ENCODE results near the gene GFRA1.

GFRA1 gene, protein sequence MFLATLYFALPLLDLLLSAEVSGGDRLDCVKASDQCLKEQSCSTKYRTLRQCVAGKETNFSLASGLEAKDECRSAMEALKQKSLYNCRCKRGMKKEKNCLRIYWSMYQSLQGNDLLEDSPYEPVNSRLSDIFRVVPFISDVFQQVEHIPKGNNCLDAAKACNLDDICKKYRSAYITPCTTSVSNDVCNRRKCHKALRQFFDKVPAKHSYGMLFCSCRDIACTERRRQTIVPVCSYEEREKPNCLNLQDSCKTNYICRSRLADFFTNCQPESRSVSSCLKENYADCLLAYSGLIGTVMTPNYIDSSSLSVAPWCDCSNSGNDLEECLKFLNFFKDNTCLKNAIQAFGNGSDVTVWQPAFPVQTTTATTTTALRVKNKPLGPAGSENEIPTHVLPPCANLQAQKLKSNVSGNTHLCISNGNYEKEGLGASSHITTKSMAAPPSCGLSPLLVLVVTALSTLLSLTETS

DNA sequence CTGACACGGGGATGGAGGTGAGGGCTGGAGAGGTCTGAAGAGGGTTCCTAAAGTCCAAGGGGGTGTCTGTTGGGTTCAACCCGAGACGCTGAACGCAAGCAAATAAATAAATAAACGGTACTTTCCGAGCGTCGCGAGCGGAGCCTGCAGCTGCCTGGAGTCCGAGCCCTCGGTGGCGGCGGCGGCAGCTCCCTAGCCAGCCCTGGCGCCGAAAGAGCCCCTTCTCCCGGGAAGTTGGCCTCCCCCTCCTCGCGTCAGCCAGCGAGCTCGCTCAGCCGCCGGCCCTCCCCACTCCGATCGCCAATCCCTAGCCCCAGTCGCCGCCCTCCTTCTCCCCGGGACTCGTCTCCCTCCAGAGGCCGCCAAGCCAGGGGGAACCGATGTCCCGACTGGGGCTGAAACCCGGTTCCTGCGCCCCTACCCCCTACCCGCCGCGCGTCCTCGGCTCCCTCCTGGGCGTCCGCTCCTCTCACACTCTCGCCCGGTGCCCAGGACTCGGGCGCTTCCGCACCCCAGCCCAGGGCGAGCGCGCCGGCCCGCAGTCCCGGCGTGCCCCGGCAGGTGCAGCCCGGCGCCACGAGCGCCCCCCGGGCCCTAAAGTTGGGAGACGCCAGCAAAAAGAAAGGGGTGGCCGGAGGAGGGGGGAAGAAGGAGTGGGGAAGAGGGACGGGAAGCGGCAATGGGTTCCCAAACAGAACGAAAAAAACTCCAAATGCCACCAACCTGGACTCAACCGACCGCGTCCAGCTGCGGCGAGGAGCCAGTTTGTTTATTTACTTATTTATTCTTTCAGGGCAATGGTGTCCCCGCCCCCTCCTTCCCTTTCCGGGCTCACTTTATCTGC, at the start of gene GFRA1:
Gene GFRA1, minus strand, starts transcription at position 767 of the 844 bp plus-strand sequence. CDS start 1,177 bp downstream, outside the sequence.
- Histone ChIP-seq H3K4me3 (ENCODE audit: low read length) (peak within 1 kb of the TSS; percentile 31), H3K36me3 (ENCODE audit: control insufficient read depth, insufficient read depth, low read length) (no peaks in the 10 kb centered on the region), H3K9me3 (ENCODE audit: control insufficient read depth, low read length) (no peaks in the 10 kb centered on the region), H3K9ac (ENCODE audit: low read length) (peak within 1 kb of the TSS; percentile 43), H3K4me1 (ENCODE audit: control insufficient read depth, insufficient read depth, low read length) (peaks cover 11% of the 10 kb centered on the region), H3K27me3 (ENCODE audit: control insufficient read depth, insufficient read depth, low read length) (peaks cover 57% of the 10 kb centered on the region)

- H3K9ac ChIP-seq (ENCODE audit: low read length) = no peak overlapping the region
- no peaks in the 10 kb centered on the region for H3K4me1 ChIP-seq (ENCODE audit: control insufficient read depth, insufficient read depth, low read length)
- no peaks in the 10 kb centered on the region for H3K9me3 ChIP-seq (ENCODE audit: control insufficient read depth, low read length)
- no peaks in the 10 kb centered on the region for H3K36me3 ChIP-seq (ENCODE audit: control insufficient read depth, insufficient read depth, low read length)
- no peaks in the 10 kb centered on the region for H3K27me3 ChIP-seq (ENCODE audit: control insufficient read depth, insufficient read depth, low read length)
- no peak overlapping the region for H3K4me3 ChIP-seq (ENCODE audit: low read length)
Measured at GRCh38 chr10:116316503-116316902, 43.5 kb upstream of the GFRA1 start.

GRCh38 chr10:116312548-116312947, 39.5 kb upstream of the GFRA1 start:
- Histone ChIP-seq H3K4me1 (ENCODE audit: control insufficient read depth, insufficient read depth, low read length) (no peaks in the 10 kb centered on the region), H3K9me3 (ENCODE audit: control insufficient read depth, low read length) (no peaks in the 10 kb centered on the region), H3K27me3 (ENCODE audit: control insufficient read depth, insufficient read depth, low read length) (no peaks in the 10 kb centered on the region), H3K4me3 (ENCODE audit: low read length) (no peak overlapping the region), H3K9ac (ENCODE audit: low read length) (no peak overlapping the region), H3K36me3 (ENCODE audit: control insufficient read depth, insufficient read depth, low read length) (no peaks in the 10 kb centered on the region)

GRCh38 chr10:116311706-116312490, 38.9 kb upstream of the GFRA1 start:
- no peaks in the 10 kb centered on the region for H3K27me3 ChIP-seq (ENCODE audit: control insufficient read depth, insufficient read depth, low read length)
- no peaks in the 10 kb centered on the region for H3K36me3 ChIP-seq (ENCODE audit: control insufficient read depth, insufficient read depth, low read length)
- H3K4me3 ChIP-seq (ENCODE audit: low read length) = no peak overlapping the region
- H3K9ac ChIP-seq (ENCODE audit: low read length) = no peak overlapping the region
- H3K9me3 ChIP-seq (ENCODE audit: control insufficient read depth, low read length) = no peaks in the 10 kb centered on the region
- no peaks in the 10 kb centered on the region for H3K4me1 ChIP-seq (ENCODE audit: control insufficient read depth, insufficient read depth, low read length)

DNA sequence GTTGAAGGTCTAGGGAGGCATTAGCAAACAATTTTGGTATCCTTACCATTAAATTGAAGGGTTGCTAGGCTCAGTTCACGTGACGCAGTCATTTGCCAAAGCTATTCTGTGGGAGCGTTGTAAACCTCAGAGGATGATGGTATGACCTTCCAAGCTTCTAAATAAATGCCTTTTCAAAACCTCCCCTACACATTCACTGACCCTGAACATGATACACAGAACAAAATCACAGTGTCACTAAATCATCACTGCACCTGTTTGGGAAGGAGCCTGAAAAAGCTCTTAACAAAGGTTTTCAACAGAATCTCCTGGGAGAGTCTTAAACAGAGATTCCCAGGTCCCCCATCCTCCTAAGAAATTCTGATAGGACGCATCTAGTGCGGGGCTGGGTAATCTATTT, 38.0 kb upstream of the GFRA1 start:
- no peaks in the 10 kb centered on the region for H3K9me3 ChIP-seq (ENCODE audit: control insufficient read depth, low read length)

DNA sequence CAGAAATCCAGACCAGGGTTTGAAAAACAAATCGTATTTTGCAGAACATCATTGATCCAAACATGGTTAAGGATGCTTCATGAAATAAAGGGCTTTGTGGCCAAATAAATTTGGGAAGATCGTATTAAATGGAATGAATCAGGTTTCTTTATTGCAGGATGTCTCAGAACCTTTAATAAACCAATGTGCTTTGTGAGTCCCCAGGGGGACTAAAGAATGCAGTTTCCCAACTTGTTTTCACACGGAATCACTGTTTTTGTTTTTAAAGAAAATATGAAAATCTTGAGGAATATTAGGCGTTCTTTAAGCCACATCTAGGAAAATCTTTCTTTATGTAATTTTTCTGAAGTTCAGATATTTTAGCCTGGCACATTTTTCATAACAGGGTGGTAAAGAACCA, 34.4 kb upstream of the GFRA1 start:
- Histone ChIP-seq H3K9me3 (ENCODE audit: control insufficient read depth, low read length) (no peaks in the 10 kb centered on the region), H3K9ac (ENCODE audit: low read length) (no peak overlapping the region), H3K27me3 (ENCODE audit: control insufficient read depth, insufficient read depth, low read length) (no peaks in the 10 kb centered on the region), H3K4me1 (ENCODE audit: control insufficient read depth, insufficient read depth, low read length) (no peaks in the 10 kb centered on the region), H3K36me3 (ENCODE audit: control insufficient read depth, insufficient read depth, low read length) (no peaks in the 10 kb centered on the region), H3K4me3 (ENCODE audit: low read length) (no peak overlapping the region)

More for the DNA sequence above, 38.0 kb upstream of the GFRA1 start:
- H3K36me3 ChIP-seq (ENCODE audit: control insufficient read depth, insufficient read depth, low read length) = no peaks in the 10 kb centered on the region
- no peaks in the 10 kb centered on the region for H3K4me1 ChIP-seq (ENCODE audit: control insufficient read depth, insufficient read depth, low read length)
- H3K9ac ChIP-seq (ENCODE audit: low read length) = no peak overlapping the region
- no peak overlapping the region for H3K4me3 ChIP-seq (ENCODE audit: low read length)
- H3K27me3 ChIP-seq (ENCODE audit: control insufficient read depth, insufficient read depth, low read length) = no peaks in the 10 kb centered on the region

DNA sequence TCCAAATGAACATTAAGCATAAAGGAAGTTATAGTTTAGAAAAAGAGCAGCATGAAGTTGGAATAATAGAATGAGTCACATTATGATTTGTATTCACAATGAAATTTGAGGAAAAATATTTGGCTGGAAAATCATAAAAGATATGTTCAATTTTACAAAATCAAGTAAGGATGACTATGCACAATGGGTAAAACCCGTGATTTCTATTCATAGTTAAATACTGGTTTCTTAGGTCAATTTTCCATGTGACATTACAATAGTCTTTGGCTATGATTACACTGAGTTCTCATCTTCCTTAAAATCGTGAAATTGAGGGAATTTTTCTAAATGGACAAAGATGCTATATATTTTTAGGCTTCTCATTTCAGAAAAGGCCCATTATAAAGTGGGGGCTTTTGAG, 33.8 kb upstream of the GFRA1 start:
- no peak overlapping the region for H3K9ac ChIP-seq (ENCODE audit: low read length)

DNA sequence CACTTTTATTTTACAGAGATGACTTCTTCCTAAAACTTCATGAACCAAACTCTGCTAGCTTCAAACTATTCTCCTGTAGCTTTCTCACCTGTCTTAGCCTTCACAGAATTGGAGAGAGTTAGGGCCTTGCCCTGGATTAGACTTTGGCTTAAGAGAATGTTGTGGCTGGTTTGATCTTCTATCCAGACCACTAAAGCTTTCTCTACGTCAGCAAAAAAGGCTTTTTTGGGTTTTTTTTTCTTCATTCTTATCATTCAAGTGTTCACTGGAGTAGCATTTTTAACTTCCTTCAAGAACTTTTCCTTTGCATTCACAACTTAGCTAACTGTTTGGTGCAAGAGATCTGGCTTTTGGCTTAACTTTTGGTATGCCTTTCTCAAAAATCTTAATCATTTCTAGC, 31.9 kb upstream of the GFRA1 start:
- H3K27me3 ChIP-seq (ENCODE audit: control insufficient read depth, insufficient read depth, low read length) = no peaks in the 10 kb centered on the region
- no peaks in the 10 kb centered on the region for H3K4me1 ChIP-seq (ENCODE audit: control insufficient read depth, insufficient read depth, low read length)
- H3K9ac ChIP-seq (ENCODE audit: low read length) = no peak overlapping the region
- H3K9me3 ChIP-seq (ENCODE audit: control insufficient read depth, low read length) = no peaks in the 10 kb centered on the region
- H3K36me3 ChIP-seq (ENCODE audit: control insufficient read depth, insufficient read depth, low read length) = no peaks in the 10 kb centered on the region
- no peak overlapping the region for H3K4me3 ChIP-seq (ENCODE audit: low read length)

More for the DNA sequence above, 33.8 kb upstream of the GFRA1 start:
- Histone ChIP-seq H3K4me1 (ENCODE audit: control insufficient read depth, insufficient read depth, low read length) (no peaks in the 10 kb centered on the region), H3K4me3 (ENCODE audit: low read length) (no peak overlapping the region), H3K9me3 (ENCODE audit: control insufficient read depth, low read length) (no peaks in the 10 kb centered on the region), H3K36me3 (ENCODE audit: control insufficient read depth, insufficient read depth, low read length) (no peaks in the 10 kb centered on the region), H3K27me3 (ENCODE audit: control insufficient read depth, insufficient read depth, low read length) (no peaks in the 10 kb centered on the region)

DNA sequence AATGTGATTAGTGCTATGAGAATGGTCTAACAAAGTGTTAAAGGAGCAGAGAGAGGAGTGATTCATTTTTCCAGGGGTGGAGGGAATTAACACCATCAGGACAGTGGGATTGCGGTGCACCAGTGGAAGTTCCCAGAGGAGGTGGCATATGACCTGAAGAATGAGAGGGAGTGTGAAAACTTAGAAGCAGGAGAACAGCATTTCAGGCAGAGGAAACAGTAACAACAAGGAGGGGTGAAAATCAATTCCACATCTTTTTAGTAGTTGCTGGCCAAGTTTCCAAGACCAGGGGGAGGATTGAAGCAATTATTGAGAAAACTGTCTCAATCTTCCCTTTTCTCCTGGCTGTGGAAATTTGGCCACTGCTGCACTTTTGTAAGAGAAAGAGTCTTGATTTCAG, 27.5 kb upstream of the GFRA1 start:
- H3K27me3 ChIP-seq (ENCODE audit: control insufficient read depth, insufficient read depth, low read length) = no peaks in the 10 kb centered on the region
- H3K4me1 ChIP-seq (ENCODE audit: control insufficient read depth, insufficient read depth, low read length) = no peaks in the 10 kb centered on the region
- H3K4me3 ChIP-seq (ENCODE audit: low read length) = no peak overlapping the region
- no peaks in the 10 kb centered on the region for H3K9me3 ChIP-seq (ENCODE audit: control insufficient read depth, low read length)
- H3K36me3 ChIP-seq (ENCODE audit: control insufficient read depth, insufficient read depth, low read length) = no peaks in the 10 kb centered on the region
- no peak overlapping the region for H3K9ac ChIP-seq (ENCODE audit: low read length)

DNA sequence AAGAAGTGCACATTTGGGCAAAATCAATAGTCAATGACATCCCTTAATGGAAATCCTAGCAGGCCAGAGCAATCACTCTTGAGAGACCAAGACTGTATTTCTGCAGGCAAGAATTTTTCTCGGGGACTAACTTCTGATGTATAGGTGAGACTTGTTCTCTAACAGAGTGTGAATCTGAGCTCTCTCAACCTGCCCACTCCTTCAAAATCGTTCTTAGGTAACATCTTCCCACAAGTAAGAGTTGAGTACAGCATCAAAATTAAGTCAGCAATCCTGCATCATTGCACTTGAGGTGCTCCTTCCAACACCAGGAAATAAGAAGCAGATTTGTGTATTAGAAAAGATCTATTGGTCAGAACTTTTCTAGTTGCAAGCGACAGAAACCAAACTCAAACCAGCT, 25.6 kb upstream of the GFRA1 start:
- no peaks in the 10 kb centered on the region for H3K36me3 ChIP-seq (ENCODE audit: control insufficient read depth, insufficient read depth, low read length)
- H3K27me3 ChIP-seq (ENCODE audit: control insufficient read depth, insufficient read depth, low read length) = no peaks in the 10 kb centered on the region
- no peaks in the 10 kb centered on the region for H3K9me3 ChIP-seq (ENCODE audit: control insufficient read depth, low read length)
- no peak overlapping the region for H3K9ac ChIP-seq (ENCODE audit: low read length)
- H3K4me3 ChIP-seq (ENCODE audit: low read length) = no peak overlapping the region
- no peaks in the 10 kb centered on the region for H3K4me1 ChIP-seq (ENCODE audit: control insufficient read depth, insufficient read depth, low read length)

DNA sequence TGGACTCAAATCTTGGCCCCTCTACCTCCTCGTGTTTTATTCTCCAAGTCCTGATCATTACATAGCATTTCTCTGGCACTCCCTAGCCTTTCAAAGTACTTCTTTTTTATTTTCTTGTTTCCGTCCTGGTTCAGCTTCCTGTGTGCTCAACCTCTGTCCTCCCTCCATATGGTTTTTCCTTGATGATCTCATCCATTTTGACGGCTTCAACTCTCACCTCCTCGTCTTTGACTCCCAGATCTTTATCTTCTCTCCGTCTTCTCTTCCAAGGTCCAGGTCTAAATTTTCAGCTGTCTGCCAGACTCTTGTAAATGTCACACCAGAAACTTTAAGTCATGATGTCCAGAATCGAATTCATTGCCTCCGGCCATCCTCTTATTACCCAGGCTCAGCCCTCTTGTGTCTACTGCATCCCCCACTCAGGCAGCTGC, 23.3 kb upstream of the GFRA1 start:
- Histone ChIP-seq H3K4me1 (ENCODE audit: control insufficient read depth, insufficient read depth, low read length) (no peaks in the 10 kb centered on the region), H3K4me3 (ENCODE audit: low read length) (no peak overlapping the region), H3K9ac (ENCODE audit: low read length) (no peak overlapping the region), H3K36me3 (ENCODE audit: control insufficient read depth, insufficient read depth, low read length) (no peaks in the 10 kb centered on the region), H3K9me3 (ENCODE audit: control insufficient read depth, low read length) (no peaks in the 10 kb centered on the region), H3K27me3 (ENCODE audit: control insufficient read depth, insufficient read depth, low read length) (no peaks in the 10 kb centered on the region)

Data from mucosa of stomach (tissue), 1 donor.